ENCODE measurements around the gene BCAP31. TPM values are rescaled to one million over a fixed set of nuclear protein-coding genes. Genes with fewer than 3 reads are reported as not detected.
"Not testable (repeated sequence)": the region's sequence is repeated elsewhere in the genome, so short reads cannot be mapped to it uniquely, and the experiment has no call there.

The BCAP31 gene
- total RNA-seq, 4 donors from 2014 or later, result 99.0 to 126 (median 114) TPM

DNA sequence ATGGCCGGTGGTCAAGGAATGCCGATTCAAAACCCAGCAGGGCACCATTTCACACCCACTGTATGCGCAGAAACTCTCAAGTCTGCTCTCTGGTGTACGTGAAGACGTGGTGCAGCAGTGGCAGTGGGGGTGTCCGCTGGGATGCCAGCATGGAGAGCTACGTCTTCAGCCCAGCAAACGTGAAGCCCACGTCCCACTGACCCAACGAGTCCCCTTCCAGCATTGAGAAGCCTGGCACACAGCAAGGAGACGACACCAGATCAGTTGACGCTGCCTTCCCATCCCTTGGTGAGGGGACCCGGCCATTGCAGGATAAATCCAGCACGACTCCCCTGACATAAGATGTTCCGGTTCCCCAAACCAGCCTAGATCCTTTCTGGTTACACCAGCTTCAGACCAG lies 37.7 kb upstream of the BCAP31 start:
- Histone ChIP-seq H3K27ac (no peak overlapping the region), H3K9me3 (peaks cover 0 to 1% (median 0%) of the 10 kb centered on the region in 4 donors), H3K4me1 (peaks cover 0 to 12% (median 0%) of the 10 kb centered on the region in 4 donors), H3K27me3 (no peaks in the 10 kb centered on the region), H3K4me3 (no peak overlapping the region), H3K36me3 (no peaks in the 10 kb centered on the region)
- 66 to 76% methylated on average over 8 to 15 of the region's 15 CpGs for WGBS, 2 donors
- TF ChIP-seq EP300 (IDR thresholded peaks at IDR 0.05) (no peak), POLR2A (IDR thresholded peaks at IDR 0.05) (no peak)
- TF ChIP-seq, protein P1, sequence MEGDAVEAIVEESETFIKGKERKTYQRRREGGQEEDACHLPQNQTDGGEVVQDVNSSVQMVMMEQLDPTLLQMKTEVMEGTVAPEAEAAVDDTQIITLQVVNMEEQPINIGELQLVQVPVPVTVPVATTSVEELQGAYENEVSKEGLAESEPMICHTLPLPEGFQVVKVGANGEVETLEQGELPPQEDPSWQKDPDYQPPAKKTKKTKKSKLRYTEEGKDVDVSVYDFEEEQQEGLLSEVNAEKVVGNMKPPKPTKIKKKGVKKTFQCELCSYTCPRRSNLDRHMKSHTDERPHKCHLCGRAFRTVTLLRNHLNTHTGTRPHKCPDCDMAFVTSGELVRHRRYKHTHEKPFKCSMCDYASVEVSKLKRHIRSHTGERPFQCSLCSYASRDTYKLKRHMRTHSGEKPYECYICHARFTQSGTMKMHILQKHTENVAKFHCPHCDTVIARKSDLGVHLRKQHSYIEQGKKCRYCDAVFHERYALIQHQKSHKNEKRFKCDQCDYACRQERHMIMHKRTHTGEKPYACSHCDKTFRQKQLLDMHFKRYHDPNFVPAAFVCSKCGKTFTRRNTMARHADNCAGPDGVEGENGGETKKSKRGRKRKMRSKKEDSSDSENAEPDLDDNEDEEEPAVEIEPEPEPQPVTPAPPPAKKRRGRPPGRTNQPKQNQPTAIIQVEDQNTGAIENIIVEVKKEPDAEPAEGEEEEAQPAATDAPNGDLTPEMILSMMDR (IDR thresholded peaks at IDR 0.05), result no peak
- DNase-seq (ENCODE audit: low spot score in 2 of 2), result no peak

DNA sequence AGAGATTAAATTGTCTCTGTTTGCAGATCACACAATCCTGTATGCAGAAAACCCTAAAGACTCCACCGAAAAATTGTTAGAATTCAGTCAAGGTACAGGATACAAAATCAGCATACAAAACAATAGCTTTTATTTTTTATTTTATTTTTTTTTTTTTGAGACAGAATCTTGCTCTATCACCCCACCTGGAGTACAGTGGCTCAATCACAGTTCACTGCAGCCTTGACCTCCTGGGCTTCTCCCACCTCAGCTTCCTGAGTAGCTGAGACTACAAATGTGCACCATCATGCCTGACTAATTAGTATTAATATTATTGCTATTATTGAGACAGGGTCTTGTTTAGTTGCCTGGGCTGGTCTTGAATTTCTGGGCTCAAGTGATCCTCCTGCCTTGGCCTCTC lies 30.9 kb upstream of the BCAP31 start:
- 77 to 86% methylated on average over 1 of the region's 1 CpG for WGBS, 2 donors
- Histone ChIP-seq H3K27ac (no peak overlapping the region), H3K4me3 (no peak overlapping the region), H3K4me1 (no peaks in the 10 kb centered on the region), H3K27me3 (no peaks in the 10 kb centered on the region), H3K36me3 (no peaks in the 10 kb centered on the region), H3K9me3 (peaks cover 0 to 11% (median 0%) of the 10 kb centered on the region in 4 donors)
- TF ChIP-seq, protein P1 (IDR thresholded peaks at IDR 0.05), result no peak
- TF ChIP-seq POLR2A (IDR thresholded peaks at IDR 0.05), result no peak
- TF ChIP-seq EP300 (IDR thresholded peaks at IDR 0.05), result no peak
- DNase-seq (ENCODE audit: low spot score in 2 of 2), result no peak

- Histone ChIP-seq H3K4me3 (no peak overlapping the region), H3K27ac (no peak overlapping the region), H3K27me3 (no peaks in the 10 kb centered on the region), H3K9me3 (no peaks in the 10 kb centered on the region), H3K4me1 (no peaks in the 10 kb centered on the region), H3K36me3 (no peaks in the 10 kb centered on the region)
- TF ChIP-seq, protein P1 (IDR thresholded peaks at IDR 0.05), result no peak
- TF ChIP-seq POLR2A (IDR thresholded peaks at IDR 0.05) (no peak), EP300 (IDR thresholded peaks at IDR 0.05) (no peak)
- WGBS, 2 donors, result 69 to 88% methylated on average over 8 to 12 of the region's 12 CpGs
- no peak for DNase-seq (ENCODE audit: low spot score in 2 of 2)
Observed at GRCh38 chrX:153750127-153750774, 26.1 kb upstream of the BCAP31 start.

- not testable (repeated sequence) for H3K27ac ChIP-seq; DNase-seq (ENCODE audit: low spot score in 2 of 2); H3K4me1 ChIP-seq; H3K27me3 ChIP-seq; H3K4me3 ChIP-seq; H3K36me3 ChIP-seq; H3K9me3 ChIP-seq
- 68 to 77% methylated on average over 7 of the region's 7 CpGs for WGBS, 2 donors
Observed at GRCh38 chrX:153749017-153749416, 24.8 kb upstream of the BCAP31 start.

- not testable (repeated sequence) for H3K27me3 ChIP-seq; H3K36me3 ChIP-seq; H3K27ac ChIP-seq; H3K9me3 ChIP-seq; H3K4me3 ChIP-seq; DNase-seq (ENCODE audit: low spot score in 2 of 2)
- 85 to 90% methylated on average over 6 of the region's 6 CpGs for WGBS, 2 donors
- H3K4me1 ChIP-seq, result peaks cover 0 to 17% (median 4%) of the 10 kb centered on the region in 4 donors
Observed at GRCh38 chrX:153746991-153747390, 22.8 kb upstream of the BCAP31 start.

DNA sequence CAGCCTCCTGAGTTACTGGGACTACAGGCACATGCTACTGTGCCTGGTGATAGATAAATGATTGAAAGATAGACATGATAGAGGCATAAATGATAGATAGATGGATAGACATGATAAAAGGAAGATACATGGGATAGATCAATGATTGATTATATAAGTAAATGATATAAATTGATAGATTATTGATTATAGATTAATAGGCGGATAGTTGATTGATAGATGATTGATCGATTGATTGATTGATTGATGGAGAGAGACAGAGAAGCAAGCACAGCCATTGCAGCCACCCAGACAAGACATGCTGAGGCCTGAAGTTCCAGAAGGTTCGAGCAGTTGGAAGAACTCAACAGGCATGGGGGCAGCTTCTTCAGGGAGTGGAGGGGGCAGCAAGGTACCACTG lies 22.2 kb upstream of the BCAP31 start:
- TF ChIP-seq, protein P1 (IDR thresholded peaks at IDR 0.05), result no peak
- TF ChIP-seq EP300 (IDR thresholded peaks at IDR 0.05), result no peak
- no peak for TF ChIP-seq POLR2A (IDR thresholded peaks at IDR 0.05)
- no peak for DNase-seq (ENCODE audit: low spot score in 2 of 2)
- no peak overlapping the region for H3K27ac ChIP-seq

GRCh38 chrX:153745067-153745433 lies 20.9 kb upstream of the BCAP31 start:
- DNase-seq (ENCODE audit: low spot score in 2 of 2); H3K36me3 ChIP-seq; H3K27me3 ChIP-seq; H3K9me3 ChIP-seq; H3K4me3 ChIP-seq: not testable (repeated sequence)
- Histone ChIP-seq H3K27ac (peak overlapping the region in 1 of 4 donors; percentile 81), H3K4me1 (peaks cover 0 to 17% (median 4%) of the 10 kb centered on the region in 4 donors)
- 12 to 74% methylated on average over 6 to 12 of the region's 12 CpGs for WGBS, 2 donors

More for the DNA sequence above, 22.2 kb upstream of the BCAP31 start:
- 88 to 100% methylated on average over 3 of the region's 3 CpGs for WGBS, 2 donors
- H3K36me3 ChIP-seq, result no peaks in the 10 kb centered on the region
- H3K4me3 ChIP-seq, result no peak overlapping the region
- H3K27me3 ChIP-seq, result no peaks in the 10 kb centered on the region
- H3K4me1 ChIP-seq, result peaks cover 0 to 17% (median 4%) of the 10 kb centered on the region in 4 donors
- no peaks in the 10 kb centered on the region for H3K9me3 ChIP-seq

Data from tibial nerve (tissue), 4 donors.